ENCODE measurements around the gene GPR146.
A peak's percentile ranks its signal among the peaks of the same experiment; 100 is the strongest.

GPR146 gene

GRCh38 chr7:1108264-1108920 is 64.0 kb downstream of the GPR146 start:
- no peak overlapping the region for H3K9ac ChIP-seq
- no peaks in the 10 kb centered on the region for H3K9me3 ChIP-seq
- H3K4me2 ChIP-seq: peak overlapping the region; percentile 87
- TF ChIP-seq Cebpa-rat (IDR thresholded peaks at IDR 0.05): no peak
- H3K4me3 ChIP-seq: no peak overlapping the region
- peaks cover 99% of the 10 kb centered on the region for H3K4me1 ChIP-seq
- H4K20me1 ChIP-seq: peaks cover 78% of the 10 kb centered on the region
- no peaks in the 10 kb centered on the region for H3K27me3 ChIP-seq
- peaks cover 24% of the 10 kb centered on the region; the same call in 1 of the 2 replicates for H3K36me3 ChIP-seq
- no peak overlapping the region for H3K27ac ChIP-seq

All from BLaER1 (cell line).